ENCODE results near the gene INHBB.
"Not testable (repeated sequence)": the region's sequence is repeated elsewhere in the genome, so short reads cannot be mapped to it uniquely, and the experiment has no call there.

The INHBB gene

DNA sequence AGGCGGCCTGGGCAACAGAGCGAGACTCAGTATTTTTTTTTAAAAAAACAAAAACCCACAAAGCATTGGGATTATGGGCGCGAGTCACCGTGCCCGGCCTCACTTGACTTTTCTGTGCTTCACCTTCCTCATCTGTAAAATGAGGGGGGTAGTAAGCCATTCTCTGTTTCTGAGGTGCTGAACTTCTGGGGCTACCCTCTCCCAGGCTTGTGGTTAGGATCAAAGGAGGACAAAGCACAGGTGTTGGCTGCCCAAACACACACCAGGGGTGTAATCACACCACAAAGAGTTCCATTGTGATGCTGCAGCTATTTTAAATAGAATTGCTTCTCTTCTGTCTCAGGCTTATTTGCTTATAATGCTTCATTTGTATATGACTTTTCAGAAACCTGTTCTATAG is 35.8 kb upstream of the INHBB start:
- H3K27ac ChIP-seq (ENCODE audit: low read depth, low read length): peak overlapping the region; percentile 42
- TF ChIP-seq EZH2phosphoT487 (conservative IDR thresholded peaks at IDR 0.05; ENCODE audit: low read length): no peak
- TF ChIP-seq, protein P1, sequence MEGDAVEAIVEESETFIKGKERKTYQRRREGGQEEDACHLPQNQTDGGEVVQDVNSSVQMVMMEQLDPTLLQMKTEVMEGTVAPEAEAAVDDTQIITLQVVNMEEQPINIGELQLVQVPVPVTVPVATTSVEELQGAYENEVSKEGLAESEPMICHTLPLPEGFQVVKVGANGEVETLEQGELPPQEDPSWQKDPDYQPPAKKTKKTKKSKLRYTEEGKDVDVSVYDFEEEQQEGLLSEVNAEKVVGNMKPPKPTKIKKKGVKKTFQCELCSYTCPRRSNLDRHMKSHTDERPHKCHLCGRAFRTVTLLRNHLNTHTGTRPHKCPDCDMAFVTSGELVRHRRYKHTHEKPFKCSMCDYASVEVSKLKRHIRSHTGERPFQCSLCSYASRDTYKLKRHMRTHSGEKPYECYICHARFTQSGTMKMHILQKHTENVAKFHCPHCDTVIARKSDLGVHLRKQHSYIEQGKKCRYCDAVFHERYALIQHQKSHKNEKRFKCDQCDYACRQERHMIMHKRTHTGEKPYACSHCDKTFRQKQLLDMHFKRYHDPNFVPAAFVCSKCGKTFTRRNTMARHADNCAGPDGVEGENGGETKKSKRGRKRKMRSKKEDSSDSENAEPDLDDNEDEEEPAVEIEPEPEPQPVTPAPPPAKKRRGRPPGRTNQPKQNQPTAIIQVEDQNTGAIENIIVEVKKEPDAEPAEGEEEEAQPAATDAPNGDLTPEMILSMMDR (IDR thresholded peaks at IDR 0.05; ENCODE audit: insufficient read depth, low read length, poor library complexity, severe bottlenecking): no peak

DNA sequence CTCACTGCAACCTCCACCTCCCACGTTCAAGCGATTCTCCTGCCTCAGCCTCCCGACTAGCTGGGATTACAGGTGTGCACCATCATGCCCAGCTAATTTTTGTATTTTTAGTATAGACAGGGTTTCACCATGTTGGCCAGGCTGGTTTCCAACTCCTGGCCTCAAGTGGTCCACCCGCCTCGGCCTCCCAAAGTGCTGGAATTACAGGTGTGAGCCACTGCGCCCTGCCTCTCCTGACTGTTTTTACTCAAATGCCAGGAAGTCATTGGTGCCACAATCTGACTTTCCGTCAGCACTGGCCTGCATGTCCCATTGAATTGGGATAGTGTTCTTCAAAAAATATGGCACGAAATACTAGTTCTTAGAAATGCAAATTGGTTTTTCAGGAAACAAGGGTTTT is 35.1 kb upstream of the INHBB start:
- H3K27me3 ChIP-seq (ENCODE audit: low read length); H2AFZ ChIP-seq (ENCODE audit: low read depth, low read length, severe bottlenecking); H3K4me2 ChIP-seq (ENCODE audit: low read depth, low read length, poor library complexity, severe bottlenecking); H3K4me3 ChIP-seq (ENCODE audit: insufficient read depth, low read length, poor library complexity, severe bottlenecking); H3K9me3 ChIP-seq (ENCODE audit: insufficient read depth, low read length); H4K20me1 ChIP-seq (ENCODE audit: low read depth, low read length); H3K9me2 ChIP-seq (replicated peaks; ENCODE audit: insufficient read depth, low read length); H3K9ac ChIP-seq (ENCODE audit: low read length); H3K79me2 ChIP-seq (ENCODE audit: insufficient read depth, low read length); H3K36me3 ChIP-seq (ENCODE audit: low read length): not testable (repeated sequence)
- H3K27ac ChIP-seq (ENCODE audit: low read depth, low read length): 0 out of 2 replicates have a peak overlapping the region, but pooled peaks have one; percentile 42
- peaks cover 14% of the 10 kb centered on the region; the same call in 1 of the 2 replicates for H3F3A ChIP-seq (ENCODE audit: insufficient read depth)

More for the DNA sequence above, 35.8 kb upstream of the INHBB start:
- no peaks in the 10 kb centered on the region for H3K9me3 ChIP-seq (ENCODE audit: insufficient read depth, low read length)
- H2AFZ ChIP-seq (ENCODE audit: low read depth, low read length, severe bottlenecking): no peak overlapping the region
- no peaks in the 10 kb centered on the region for H3K27me3 ChIP-seq (ENCODE audit: low read length)
- no peak overlapping the region for H3K4me3 ChIP-seq (ENCODE audit: insufficient read depth, low read length, poor library complexity, severe bottlenecking)
- no peaks in the 10 kb centered on the region for H4K20me1 ChIP-seq (ENCODE audit: low read depth, low read length)
- no peaks in the 10 kb centered on the region for H3K36me3 ChIP-seq (ENCODE audit: low read length)
- H3K79me2 ChIP-seq (ENCODE audit: insufficient read depth, low read length): no peaks in the 10 kb centered on the region
- H3F3A ChIP-seq (ENCODE audit: insufficient read depth): peaks cover 14% of the 10 kb centered on the region; the same call in 1 of the 2 replicates
- no peaks in the 10 kb centered on the region for H3K9me2 ChIP-seq (replicated peaks; ENCODE audit: insufficient read depth, low read length)
- H3K4me2 ChIP-seq (ENCODE audit: low read depth, low read length, poor library complexity, severe bottlenecking): peak overlapping the region; percentile 18
- H3K9ac ChIP-seq (ENCODE audit: low read length): no peak overlapping the region

- Histone ChIP-seq H3K9me3 (ENCODE audit: insufficient read depth, low read length) (no peaks in the 10 kb centered on the region), H3K27me3 (ENCODE audit: low read length) (no peaks in the 10 kb centered on the region), H2AFZ (ENCODE audit: low read depth, low read length, severe bottlenecking) (no peak overlapping the region), H3F3A (ENCODE audit: insufficient read depth) (peaks cover 14% of the 10 kb centered on the region; the same call in 1 of the 2 replicates), H3K79me2 (ENCODE audit: insufficient read depth, low read length) (no peaks in the 10 kb centered on the region), H3K27ac (ENCODE audit: low read depth, low read length) (no peak overlapping the region), H3K36me3 (ENCODE audit: low read length) (no peaks in the 10 kb centered on the region), H3K4me2 (ENCODE audit: low read depth, low read length, poor library complexity, severe bottlenecking) (no peak overlapping the region), H3K4me3 (ENCODE audit: insufficient read depth, low read length, poor library complexity, severe bottlenecking) (no peak overlapping the region), H3K9me2 (replicated peaks; ENCODE audit: insufficient read depth, low read length) (no peaks in the 10 kb centered on the region), H4K20me1 (ENCODE audit: low read depth, low read length) (no peaks in the 10 kb centered on the region), H3K9ac (ENCODE audit: low read length) (no peak overlapping the region)
- TF ChIP-seq, protein P1 (IDR thresholded peaks at IDR 0.05; ENCODE audit: insufficient read depth, low read length, poor library complexity, severe bottlenecking): no peak
- TF ChIP-seq EZH2phosphoT487 (conservative IDR thresholded peaks at IDR 0.05; ENCODE audit: low read length): no peak
Measured at GRCh38 chr2:120312076-120312475, 33.9 kb upstream of the INHBB start.

DNA sequence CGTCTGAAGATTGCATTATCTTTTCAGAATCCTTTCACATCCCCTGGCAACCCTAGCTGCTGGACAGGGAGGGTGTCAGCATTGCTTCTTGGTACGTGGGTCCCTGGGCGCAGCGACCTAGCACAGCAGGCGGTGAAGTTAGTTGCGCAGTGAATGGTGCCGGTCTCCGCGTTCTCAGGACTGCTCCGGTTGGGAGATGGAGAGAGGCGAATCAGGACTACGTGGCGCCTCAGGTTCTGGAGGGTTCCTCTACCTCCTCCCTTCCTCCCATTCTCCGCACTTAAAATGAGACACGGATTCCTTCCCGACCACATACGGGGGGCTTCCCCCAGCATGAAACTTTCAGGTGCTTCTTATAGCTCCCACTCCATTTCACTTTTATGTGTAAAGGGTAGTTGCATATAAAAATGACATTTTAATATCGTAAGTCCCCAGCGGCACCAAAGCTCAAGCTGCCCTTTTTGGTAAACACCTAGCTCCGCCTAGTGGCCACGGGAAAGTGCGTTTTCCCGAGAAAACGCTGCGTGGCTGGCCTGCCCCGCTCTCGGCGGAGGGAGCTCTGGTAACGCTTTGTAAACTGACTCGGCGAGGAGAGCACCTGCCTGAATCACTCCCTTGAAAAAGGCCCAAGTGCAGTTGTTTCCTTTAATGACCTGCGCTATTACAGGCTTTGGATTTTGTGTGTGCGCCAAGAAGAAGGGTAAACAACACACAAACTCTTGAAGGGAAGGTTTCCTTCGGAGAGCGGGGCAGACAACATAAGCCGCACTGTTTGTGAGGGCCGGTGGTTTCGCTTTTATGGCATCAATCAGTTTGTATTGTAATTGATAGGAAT is 32.9 kb upstream of the INHBB start:
- Histone ChIP-seq H3K79me2 (ENCODE audit: insufficient read depth, low read length) (no peaks in the 10 kb centered on the region), H3K9ac (ENCODE audit: low read length) (no peak overlapping the region), H3F3A (ENCODE audit: insufficient read depth) (peaks cover 14% of the 10 kb centered on the region; the same call in 1 of the 2 replicates), H3K36me3 (ENCODE audit: low read length) (no peaks in the 10 kb centered on the region), H3K4me2 (ENCODE audit: low read depth, low read length, poor library complexity, severe bottlenecking) (no peak overlapping the region), H3K4me3 (ENCODE audit: insufficient read depth, low read length, poor library complexity, severe bottlenecking) (no peak overlapping the region), H2AFZ (ENCODE audit: low read depth, low read length, severe bottlenecking) (no peak overlapping the region), H3K9me2 (replicated peaks; ENCODE audit: insufficient read depth, low read length) (no peaks in the 10 kb centered on the region), H3K27ac (ENCODE audit: low read depth, low read length) (no peak overlapping the region), H4K20me1 (ENCODE audit: low read depth, low read length) (no peaks in the 10 kb centered on the region), H3K9me3 (ENCODE audit: insufficient read depth, low read length) (no peaks in the 10 kb centered on the region), H3K27me3 (ENCODE audit: low read length) (no peaks in the 10 kb centered on the region)
- TF ChIP-seq, protein P1 (IDR thresholded peaks at IDR 0.05; ENCODE audit: insufficient read depth, low read length, poor library complexity, severe bottlenecking): peak; percentile 70
- no peak for TF ChIP-seq EZH2phosphoT487 (conservative IDR thresholded peaks at IDR 0.05; ENCODE audit: low read length)

All from SU-DHL-6 (cell line).